Activated CD8-positive, alpha-beta T cell treated with anti-CD3 and anti-CD28 coated beads for 36 hours (primary cell): Measurements from ENCODE around the gene CXCL16. TPM values are rescaled to one million over a fixed set of nuclear protein-coding genes. Genes with fewer than 3 reads are reported as not detected.
"Not testable (repeated sequence)": the region's sequence is repeated elsewhere in the genome, so short reads cannot be mapped to it uniquely, and the experiment has no call there.

Experiments
- ATAC-seq: fragments of 200-7000 bp; cut with Tn5 transposase; one replicate; pipeline ENCODE4 v1.10.0; 2021; ENCODE audit warnings: mild to moderate bottlenecking, moderate library complexity
- CTCF ChIA-PET: fragments of 350-600 bp; sonication (Branson Sonifier 250); formaldehyde crosslinking; loops from one replicate; lab custom pipeline; 2021; ENCODE audit warnings: antibody characterized with exemption; lab: Charles Lee
- POLR2A ChIA-PET: fragments of 350-600 bp; sonication (Branson Sonifier 250); formaldehyde crosslinking; loops from one replicate; lab custom pipeline; 2021; ENCODE audit warnings: antibody characterized with exemption; lab: Charles Lee
- DNase-seq: peaks from one replicate; pipeline ENCODE4 v3.0.0-alpha.2; 2020
- H3K27ac Mint-ChIP-seq: one replicate; pipeline ENCODE4 v1.8.0; 2021; ENCODE audit warnings: mild to moderate bottlenecking, mixed read lengths
- H3K27me3 Mint-ChIP-seq: one replicate; pipeline ENCODE4 v1.8.0; 2021; ENCODE audit warnings: mixed read lengths
- H3K36me3 Mint-ChIP-seq: one replicate; pipeline ENCODE4 v1.8.0; 2021; ENCODE audit warnings: low read depth, mixed read lengths
- H3K4me1 Mint-ChIP-seq: one replicate; pipeline ENCODE4 v1.8.0; 2021; ENCODE audit warnings: low read depth, mixed read lengths
- H3K4me3 Mint-ChIP-seq: one replicate; pipeline ENCODE4 v1.8.0; 2021; ENCODE audit warnings: mild to moderate bottlenecking, moderate library complexity, mixed read lengths
- H3K9me3 Mint-ChIP-seq: one replicate; pipeline ENCODE4 v1.8.0; 2021; ENCODE audit warnings: mixed read lengths
- intact Hi-C: fragments of 100-400 bp; cut with micrococcal nuclease; formaldehyde crosslinking; loops from one replicate; pipeline ENCODE4 v1.10.0; 2022
- total RNA-seq, 2 experiments: library from RNA; stranded (reverse); gene quantifications; one replicate each; pipeline ENCODE4 v1.2.3, GENCODE V29; 2021
- TF ChIP-seq, protein P1 (sequence below): fragments of 200-600 bp; IDR thresholded peaks from one replicate; pipeline ENCODE4 v1.8.0; 2022; ENCODE audit warnings: antibody characterized with exemption, mild to moderate bottlenecking

The CXCL16 gene
- total RNA-seq, 2 experiments from 2014 or later, result 2.0 to 2.5 TPM

DNA sequence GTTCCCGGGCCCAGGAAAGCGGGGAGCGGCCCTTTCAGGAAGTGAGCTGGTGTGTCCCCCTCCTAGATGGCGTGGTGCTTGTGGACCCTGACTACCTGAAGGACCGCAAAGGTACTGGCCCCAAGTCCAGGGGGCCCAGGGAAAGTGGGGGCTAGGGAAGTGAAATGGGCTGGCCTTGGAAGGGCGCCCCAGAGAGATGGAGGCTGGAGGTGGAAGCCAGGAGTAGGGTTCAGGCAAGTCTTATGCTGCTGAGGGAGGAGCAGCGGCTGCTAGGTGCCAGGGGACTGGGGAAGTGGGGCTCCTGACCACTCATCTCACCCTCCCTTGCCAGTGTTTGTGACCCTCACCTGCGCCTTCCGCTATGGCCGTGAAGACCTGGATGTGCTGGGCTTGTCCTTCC lies 23.6 kb downstream of the CXCL16 start:
- ATAC-seq, result no peak
- CTCF ChIA-PET, result interaction anchor here (1.2 kb wide), 1 partner anchor 295 kb away, joined by 3 read pairs; no protein-coding TSS in a partner anchor
- peaks cover 58% of the 10 kb centered on the region for H3K36me3 Mint-ChIP-seq
- POLR2A ChIA-PET, result interaction anchor here (0.5 to 1.5 kb wide), 4 partner anchors 10 to 243 kb away, joined by 3 to 5 read pairs (median 3); no protein-coding TSS in a partner anchor
- H3K4me1 Mint-ChIP-seq, result peaks cover 40% of the 10 kb centered on the region
- DNase-seq, result no peak
- H3K4me3 Mint-ChIP-seq, result peak overlapping the region; percentile 68
- H3K9me3 Mint-ChIP-seq, result no peaks in the 10 kb centered on the region
- TF ChIP-seq, protein P1, sequence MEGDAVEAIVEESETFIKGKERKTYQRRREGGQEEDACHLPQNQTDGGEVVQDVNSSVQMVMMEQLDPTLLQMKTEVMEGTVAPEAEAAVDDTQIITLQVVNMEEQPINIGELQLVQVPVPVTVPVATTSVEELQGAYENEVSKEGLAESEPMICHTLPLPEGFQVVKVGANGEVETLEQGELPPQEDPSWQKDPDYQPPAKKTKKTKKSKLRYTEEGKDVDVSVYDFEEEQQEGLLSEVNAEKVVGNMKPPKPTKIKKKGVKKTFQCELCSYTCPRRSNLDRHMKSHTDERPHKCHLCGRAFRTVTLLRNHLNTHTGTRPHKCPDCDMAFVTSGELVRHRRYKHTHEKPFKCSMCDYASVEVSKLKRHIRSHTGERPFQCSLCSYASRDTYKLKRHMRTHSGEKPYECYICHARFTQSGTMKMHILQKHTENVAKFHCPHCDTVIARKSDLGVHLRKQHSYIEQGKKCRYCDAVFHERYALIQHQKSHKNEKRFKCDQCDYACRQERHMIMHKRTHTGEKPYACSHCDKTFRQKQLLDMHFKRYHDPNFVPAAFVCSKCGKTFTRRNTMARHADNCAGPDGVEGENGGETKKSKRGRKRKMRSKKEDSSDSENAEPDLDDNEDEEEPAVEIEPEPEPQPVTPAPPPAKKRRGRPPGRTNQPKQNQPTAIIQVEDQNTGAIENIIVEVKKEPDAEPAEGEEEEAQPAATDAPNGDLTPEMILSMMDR, result no peak
- peak overlapping the region; percentile 86 for H3K27ac Mint-ChIP-seq
- H3K27me3 Mint-ChIP-seq, result no peaks in the 10 kb centered on the region
- intact Hi-C loops, result no loop called here

DNA sequence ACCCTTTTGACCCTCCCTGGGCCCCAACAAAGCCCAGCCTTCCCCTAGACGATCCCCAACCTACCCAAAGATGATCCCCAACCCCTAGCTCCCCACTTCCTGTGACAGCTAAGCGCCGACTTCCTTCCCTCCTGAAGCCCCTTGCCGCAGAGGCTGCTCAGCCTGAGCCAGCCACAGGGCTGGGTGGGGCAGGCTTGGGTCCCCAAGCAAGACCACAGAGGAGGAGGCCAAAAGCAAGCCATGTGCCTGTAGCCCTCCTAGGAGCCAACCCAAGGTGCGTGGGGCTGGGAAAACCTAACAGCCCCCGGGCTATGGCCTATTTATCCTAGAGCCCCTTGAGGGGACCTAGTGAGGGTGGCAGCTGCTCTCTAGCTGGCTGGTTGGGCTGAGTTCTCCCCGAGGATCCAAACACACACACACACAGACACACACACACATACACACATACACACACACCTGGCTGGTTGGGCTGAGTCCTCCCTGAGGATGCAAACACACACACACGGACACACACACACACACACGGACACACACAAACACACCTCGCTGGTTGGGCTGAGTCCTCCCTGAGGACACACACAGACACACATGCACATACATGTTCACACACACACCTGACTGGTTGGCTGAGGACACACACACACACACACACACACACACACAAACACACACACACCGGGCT lies 24.5 kb downstream of the CXCL16 start:
- H3K36me3 Mint-ChIP-seq, result peaks cover 53% of the 10 kb centered on the region
- H3K4me1 Mint-ChIP-seq, result peaks cover 40% of the 10 kb centered on the region
- ChIA-PET POLR2A (interaction anchor here (0.6 to 1.5 kb wide), 4 partner anchors 11 to 59 kb away, joined by 3 to 5 read pairs (median 4); no protein-coding TSS in a partner anchor), CTCF (interaction anchor here (1.2 to 1.3 kb wide), 2 partner anchors 75 to 294 kb away, joined by 3 to 5 read pairs; no protein-coding TSS in a partner anchor)
- H3K9me3 Mint-ChIP-seq, result no peaks in the 10 kb centered on the region
- H3K4me3 Mint-ChIP-seq, result peak overlapping the region; percentile 68
- ATAC-seq (peak; percentile 5), DNase-seq (peak; percentile 67)
- TF ChIP-seq, protein P1, result no peak
- no peaks in the 10 kb centered on the region for H3K27me3 Mint-ChIP-seq
- H3K27ac Mint-ChIP-seq, result peak overlapping the region; percentile 86
- intact Hi-C loops, result no loop called here

DNA sequence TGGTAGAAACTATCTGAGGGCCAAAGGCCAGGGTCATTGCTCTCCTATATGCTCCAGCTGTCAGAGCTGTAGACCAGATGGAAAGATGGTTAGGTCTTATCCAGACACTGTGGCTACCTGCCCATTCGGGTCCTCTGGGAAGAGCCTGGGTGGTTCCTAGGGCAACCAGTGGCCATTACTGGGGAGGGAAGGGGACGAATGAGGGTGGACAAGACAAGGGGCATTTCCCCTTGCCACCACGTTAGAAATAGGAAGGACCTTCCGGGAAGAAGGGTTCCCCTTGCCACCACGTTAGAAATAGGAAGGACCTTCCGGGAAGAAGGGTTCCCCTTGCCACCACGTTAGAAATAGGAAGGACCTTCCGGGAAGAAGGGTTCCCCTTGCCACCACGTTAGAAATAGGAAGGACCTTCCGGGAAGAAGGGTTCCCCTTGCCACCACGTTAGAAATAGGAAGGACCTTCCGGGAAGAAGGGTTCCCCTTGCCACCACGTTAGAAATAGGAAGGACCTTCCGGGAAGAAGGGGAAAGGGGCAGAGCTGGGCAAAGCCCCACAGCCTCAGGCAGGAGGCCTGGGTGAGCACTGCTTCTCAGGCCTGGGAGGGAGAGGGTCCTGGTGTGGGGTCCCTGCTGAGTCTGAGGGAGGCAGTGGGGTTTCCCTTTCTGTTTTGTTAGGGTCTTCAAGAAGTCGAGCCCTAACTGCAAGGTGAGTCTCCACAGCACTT lies 25.2 kb downstream of the CXCL16 start:
- ATAC-seq, H3K27me3 Mint-ChIP-seq, DNase-seq, intact Hi-C loops, H3K9me3 Mint-ChIP-seq: not testable (repeated sequence)
- ChIA-PET POLR2A (interaction anchor here (0.6 to 1.5 kb wide), 3 partner anchors 11 to 60 kb away, joined by 3 to 5 read pairs (median 4); no protein-coding TSS in a partner anchor), CTCF (interaction anchor here (0.8 to 1.3 kb wide), 6 partner anchors 11 to 294 kb away, joined by 3 to 5 read pairs (median 4); partner anchors contain the start of genes CHRNE and PSMB6)
- H3K4me3 Mint-ChIP-seq, result peak overlapping the region; percentile 74
- H3K27ac Mint-ChIP-seq, result peak overlapping the region; percentile 93
- H3K36me3 Mint-ChIP-seq, result peaks cover 48% of the 10 kb centered on the region
- H3K4me1 Mint-ChIP-seq, result peaks cover 44% of the 10 kb centered on the region

DNA sequence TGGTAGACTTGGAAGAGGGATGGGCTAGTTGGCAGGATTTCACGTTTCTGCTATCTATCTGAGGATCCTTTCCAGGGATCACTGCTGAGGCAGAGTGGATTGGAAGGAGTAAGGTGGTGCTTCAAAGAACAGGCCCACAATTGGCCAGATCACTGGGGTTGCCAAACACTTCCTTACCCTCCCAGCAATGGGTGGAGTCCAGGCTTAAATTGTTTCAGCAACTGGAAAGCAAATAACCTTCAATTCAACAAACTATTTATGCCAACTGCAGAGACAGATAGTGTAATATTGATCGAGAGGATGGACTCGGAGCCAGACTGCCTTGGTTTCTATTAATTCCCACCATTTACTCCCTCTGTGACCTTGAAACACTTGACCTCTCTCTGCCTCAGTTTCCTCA lies 27.2 kb downstream of the CXCL16 start:
- peak overlapping the region; percentile 98 for H3K4me3 Mint-ChIP-seq
- peaks cover 37% of the 10 kb centered on the region for H3K36me3 Mint-ChIP-seq
- H3K27me3 Mint-ChIP-seq, result no peaks in the 10 kb centered on the region
- peaks cover 50% of the 10 kb centered on the region for H3K4me1 Mint-ChIP-seq
- ATAC-seq, result no peak
- H3K9me3 Mint-ChIP-seq, result no peaks in the 10 kb centered on the region
- no peak for DNase-seq
- peak overlapping the region; percentile 94 for H3K27ac Mint-ChIP-seq
- ChIA-PET CTCF (interaction anchor here (1.0 kb wide), 1 partner anchor 78 kb away, joined by 3 read pairs; no protein-coding TSS in a partner anchor), POLR2A (interaction anchor here (0.7 to 2.7 kb wide), 5 partner anchors 8 to 78 kb away, joined by 3 to 17 read pairs (median 7); partner anchors contain the start of genes MED11 and PELP1)
- TF ChIP-seq, protein P1, result no peak
- intact Hi-C loops, result no loop called here

DNA sequence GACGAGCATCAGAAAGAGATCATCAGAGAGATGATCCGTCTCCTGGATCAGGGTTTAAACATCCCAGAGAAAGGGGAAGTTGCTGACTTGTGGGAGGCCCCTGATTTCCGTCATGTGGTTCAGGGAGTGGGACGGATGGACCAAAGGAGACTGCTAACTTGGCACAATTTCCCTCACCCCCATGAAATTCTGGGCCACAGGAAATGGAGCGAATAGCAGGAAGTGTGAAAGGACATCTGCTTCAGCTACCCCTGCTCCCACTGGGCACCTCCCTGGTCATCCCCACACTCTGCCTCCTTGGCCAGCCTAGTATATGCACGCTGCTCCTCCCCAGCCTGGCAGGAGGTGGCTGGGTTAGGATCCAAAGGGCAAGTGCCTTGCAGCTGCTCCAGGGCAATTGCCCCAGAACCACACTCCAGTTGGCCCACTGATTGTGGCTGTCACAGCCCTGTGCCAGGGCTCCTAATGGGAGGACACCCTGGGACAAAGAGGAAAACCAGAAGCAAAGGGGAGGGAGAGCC lies 28.0 kb downstream of the CXCL16 start:
- Mint-ChIP-seq H3K36me3 (peaks cover 30% of the 10 kb centered on the region), H3K4me3 (peak overlapping the region; percentile 98), H3K27me3 (no peaks in the 10 kb centered on the region), H3K9me3 (no peaks in the 10 kb centered on the region), H3K27ac (peak overlapping the region; percentile 94), H3K4me1 (peaks cover 46% of the 10 kb centered on the region)
- CTCF ChIA-PET, result no interaction called here
- TF ChIP-seq, protein P1, result no peak
- POLR2A ChIA-PET, result interaction anchor here (0.6 to 2.7 kb wide), 6 partner anchors 8 to 189 kb away, joined by 3 to 17 read pairs (median 6); partner anchors contain the start of genes MED11 and PELP1
- peak; percentile 17 for DNase-seq
- intact Hi-C loops, result no loop called here
- ATAC-seq, result no peak
